B cell (primary cell): ENCODE data around the gene MLLT10. TPM values are rescaled to one million over a fixed set of nuclear protein-coding genes. Genes with fewer than 3 reads are reported as not detected.

Experiments used
- ATAC-seq: fragments of 200-7000 bp; cut with Tn5 transposase; one replicate; pipeline ENCODE4 v1.10.0; 2021; ENCODE audit warnings: low read depth, mild to moderate bottlenecking, moderate number of reproducible peaks, moderate library complexity
- CTCF ChIA-PET: fragments of 350-600 bp; sonication (Branson Sonifier 250); formaldehyde crosslinking; loops from one replicate; lab custom pipeline; 2021; ENCODE audit warnings: antibody characterized with exemption, inconsistent platforms; lab: Charles Lee
- POLR2A ChIA-PET: fragments of 350-600 bp; sonication (Branson Sonifier 250); formaldehyde crosslinking; loops from one replicate; lab custom pipeline; 2021; ENCODE audit warnings: antibody characterized with exemption; lab: Charles Lee
- DNase-seq: peaks from one replicate; pipeline ENCODE4 v3.0.0; 2013
- H2AFZ ChIP-seq: 2 replicates; pipeline ENCODE4 v1.6.1; 2012; ENCODE audit warnings: mild to moderate bottlenecking, low read depth, low read length; ENCODE audit not compliant: insufficient read depth, poor library complexity, severe bottlenecking
- H3K27ac ChIP-seq, 2 donors: 1 replicate in 1 of 2; 2 replicates in 1 of 2; pipeline ENCODE4 v1.5.1; 2012 to 2013; ENCODE audit warnings: low read length in 2 of 2, mild to moderate bottlenecking in 2 of 2, moderate library complexity in 1 of 2
- H3K27me3 ChIP-seq, 4 experiments: fragments of 200-600 bp in 1 of 4; sonication (generic) in 1 of 4; replicated peaks in 1 of 4; 1 replicate in 2 of 4; 2 replicates in 2 of 4; pipeline versions ENCODE4 v1.6.1 to v1.7.0; 2013 to 2016; ENCODE audit warnings: low read length in 3 of 4, mild to moderate bottlenecking in 2 of 4, mixed read lengths in 1 of 4, moderate library complexity in 1 of 4; ENCODE audit not compliant: insufficient read depth in 4 of 4, control insufficient read depth in 3 of 4; ENCODE audit errors: control extremely low read depth in 1 of 4
- H3K36me3 ChIP-seq, 2 experiments: replicated peaks in 1 of 2; 1 replicate in 1 of 2; 2 replicates in 1 of 2; pipeline versions ENCODE4 v1.6.1 to v1.7.1; 2013; ENCODE audit warnings: low read length in 1 of 2; ENCODE audit not compliant: insufficient read depth in 2 of 2, control insufficient read depth in 1 of 2; ENCODE audit errors: control extremely low read depth in 1 of 2, extremely low read depth in 1 of 2
- H3K4me1 ChIP-seq, 2 donors: fragments of 200-600 bp in 1 of 2; sonication (generic) in 1 of 2; 1 replicate in 1 of 2; 2 replicates in 1 of 2; pipeline versions ENCODE4 v1.5.1 to v1.6.1; 2013 to 2017; ENCODE audit warnings: low read length in 2 of 2; ENCODE audit not compliant: control insufficient read depth in 2 of 2, insufficient read depth in 2 of 2
- H3K4me2 ChIP-seq: replicated peaks from 2 replicates; pipeline ENCODE3; 2012; ENCODE audit warnings: mild to moderate bottlenecking, low read depth, low read length; ENCODE audit not compliant: poor library complexity, severe bottlenecking
- H3K4me3 ChIP-seq, 5 experiments: fragments of 200-600 bp in 1 of 5; sonication (generic) in 1 of 5; 1 replicate in 3 of 5; 2 replicates in 2 of 5; pipeline versions ENCODE4 v1.5.1 to v1.7.0; 2011 to 2016; ENCODE audit warnings: low read length in 4 of 5, mild to moderate bottlenecking in 4 of 5, low read depth in 2 of 5, control low read depth in 1 of 5, moderate library complexity in 1 of 5; ENCODE audit not compliant: insufficient read depth in 1 of 5; ENCODE audit errors: control extremely low read depth in 1 of 5, extremely low read depth in 1 of 5
- H3K79me2 ChIP-seq: fragments of 200-600 bp; sonication (generic); one replicate; pipeline ENCODE4 v1.6.0; 2016; ENCODE audit warnings: low read length; ENCODE audit not compliant: control insufficient read depth, insufficient read depth
- H3K9ac ChIP-seq: fragments of 200-600 bp; sonication (generic); 2 replicates; pipeline ENCODE4 v1.6.1; 2017; ENCODE audit warnings: mild to moderate bottlenecking, low read length, moderate library complexity
- H3K9me3 ChIP-seq, 3 donors: one replicate each; pipeline versions ENCODE4 v1.6.1 to v1.7.1; 2013; ENCODE audit warnings: low read length in 2 of 3; ENCODE audit not compliant: control insufficient read depth in 2 of 3, insufficient read depth in 1 of 3; ENCODE audit errors: control extremely low read depth in 1 of 3
- H4K20me1 ChIP-seq: 2 replicates; pipeline ENCODE4 v1.6.0; 2012; ENCODE audit warnings: mild to moderate bottlenecking, low read length; ENCODE audit not compliant: insufficient read depth, control insufficient read depth, poor library complexity, severe bottlenecking
- H3K27ac Mint-ChIP-seq: one replicate; pipeline ENCODE4 v1.8.0; 2021; ENCODE audit warnings: mixed read lengths
- H3K27me3 Mint-ChIP-seq: one replicate; pipeline ENCODE4 v1.8.0; 2021; ENCODE audit warnings: mixed read lengths
- H3K4me1 Mint-ChIP-seq: one replicate; pipeline ENCODE4 v1.8.0; 2021; ENCODE audit warnings: mixed read lengths
- H3K4me3 Mint-ChIP-seq: one replicate; pipeline ENCODE4 v1.8.0; 2021; ENCODE audit warnings: mixed read lengths
- H3K9me3 Mint-ChIP-seq: one replicate; pipeline ENCODE4 v1.8.0; 2022; ENCODE audit warnings: mixed read lengths; ENCODE audit not compliant: insufficient read depth
- CTCF ChIP-seq: fragments of 200-600 bp; IDR thresholded peaks from one replicate; pipeline ENCODE4 v1.8.0; 2022; ENCODE audit warnings: antibody characterized with exemption, mild to moderate bottlenecking
- EZH2 ChIP-seq: IDR thresholded peaks from 2 replicates; pipeline ENCODE4 v1.6.1; 2012; ENCODE audit warnings: borderline replicate concordance, low read depth, mild to moderate bottlenecking, moderate library complexity, low read length; ENCODE audit not compliant: insufficient read depth, poor library complexity, severe bottlenecking
- WGBS: methylation state at CpG from one replicate; pipeline ENCODE4 v1.1.5; 2013; ENCODE audit warnings: missing lambda C conversion rate; ENCODE audit not compliant: insufficient coverage; 5-methylcytosine and 5-hydroxymethylcytosine counted together
- intact Hi-C: fragments of 100-400 bp; cut with micrococcal nuclease; formaldehyde crosslinking; loops from one replicate; pipeline ENCODE4 v1.10.0; 2022
- polyA plus RNA-seq: library from polyadenylated mRNA; depleted of rRNA; stranded (reverse); fragments of >200 nt; gene quantifications from 2 replicates; pipeline ENCODE4 v1.2.3, GENCODE V29; 2012
- total RNA-seq, 2 donors: library from RNA; stranded (reverse); fragments of 120-200 nt in 1 of 2; gene quantifications; 1 replicate in 1 of 2; 2 replicates in 1 of 2; pipeline versions ENCODE4 v1.2.3 to v1.2.4, GENCODE V29; 2013 to 2022

Gene MLLT10
- total and polyA plus RNA-seq, 2 donors (not counting 1 experiment from before 2014, with no cell fraction given) = 21.7 to 70.5 TPM

GRCh38 chr10:21753497-21754270, 219.7 kb downstream of the MLLT10 start:
- H3K4me2 ChIP-seq = no peak overlapping the region
- no peaks in the 10 kb centered on the region for H3K27me3 ChIP-seq

More at GRCh38 chr10:21753497-21754270, 219.7 kb downstream of the MLLT10 start:
- Mint-ChIP-seq H3K27ac (no peak overlapping the region), H3K4me3 (no peak overlapping the region), H3K9me3 (no peaks in the 10 kb centered on the region), H3K4me1 (no peaks in the 10 kb centered on the region), H3K27me3 (no peaks in the 10 kb centered on the region)
- Histone ChIP-seq H3K4me3 (no peak overlapping the region), H3K79me2 (no peaks in the 10 kb centered on the region), H3K9ac (no peak overlapping the region), H4K20me1 (no peaks in the 10 kb centered on the region), H3K9me3 (no peaks in the 10 kb centered on the region), H3K4me1 (no peaks in the 10 kb centered on the region), H2AFZ (no peak overlapping the region), H3K36me3 (peaks cover 0 to 2% of the 10 kb centered on the region in 2 experiments), H3K27ac (no peak overlapping the region)
- POLR2A ChIA-PET = no interaction called here
- 91% methylated on average over 17 of the region's 18 CpGs for WGBS
- TF ChIP-seq CTCF (no peak), EZH2 (no peak)
- intact Hi-C loops = no loop called here
- no peak for DNase-seq
- ATAC-seq = no peak
- CTCF ChIA-PET = no interaction called here
